Right cardiac atrium (tissue), 5 donors: ENCODE data around the gene PRKN. TPM values are rescaled to one million over a fixed set of nuclear protein-coding genes. Genes with fewer than 3 reads are reported as not detected.
A peak's percentile ranks its signal among the peaks of the same experiment; 100 is the strongest.

Experiments
- ATAC-seq, 2 donors: fragments of 200-7000 bp; cut with Tn5 transposase; one replicate each; pipeline versions ENCODE4 v1.8.0 to v1.9.1; 2020; ENCODE audit warnings: moderate library complexity in 2 of 2, mild to moderate bottlenecking in 1 of 2
- DNase-seq, 3 donors: peaks; one replicate each; pipeline ENCODE4 v3.0.0-alpha.2; 2020
- H3K27ac ChIP-seq: one replicate; pipeline ENCODE4 v1.5.1; 2013; ENCODE audit warnings: mild to moderate bottlenecking, low read length, control low read depth, moderate library complexity
- H3K27me3 ChIP-seq: one replicate; pipeline ENCODE4 v1.6.1; 2013; ENCODE audit not compliant: control insufficient read depth, insufficient read depth
- H3K4me1 ChIP-seq: one replicate; pipeline ENCODE4 v1.6.1; 2013; ENCODE audit warnings: low read length; ENCODE audit not compliant: control insufficient read depth, insufficient read depth
- H3K4me3 ChIP-seq: one replicate; pipeline ENCODE4 v1.5.1; 2013; ENCODE audit warnings: low read length, control low read depth
- H3K9me3 ChIP-seq: one replicate; pipeline ENCODE4 v1.6.1; 2013; ENCODE audit warnings: low read length; ENCODE audit not compliant: control insufficient read depth
- WGBS: extraction: QIAGEN DNeasy Blood & Tissue Kit; methylation state at CpG from one replicate; pipeline ENCODE4 v1.1.7; 2013; 5-methylcytosine and 5-hydroxymethylcytosine counted together
- intact Hi-C, 4 donors: fragments of 100-400 bp; cut with DNase I; formaldehyde crosslinking; loops; one replicate each; pipeline versions ENCODE4 v1.11.0 to v1.14.0; 2022 to 2023
- polyA plus RNA-seq: library from polyadenylated mRNA; stranded (reverse); fragments of 200-250 nt; gene quantifications from one replicate; pipeline ENCODE4 v1.2.3, GENCODE V29; 2013
- total RNA-seq, 4 donors: library from RNA; stranded (reverse); fragmentation: NEBNext Ultra II Directional; extraction: Animal tissue kit (Norgen Biotek cat#: 25700); gene quantifications; one replicate each; pipeline ENCODE4 v1.2.1, GENCODE V29; 2021
- donor health status: healthy with polysubstance abuse.
- donor health status: DM: no; HTN: yes; CAD: no.
- donor health status: DM: no; HTN: no; CAD: no.
- donor health status: DM: no; HTN: yes; CAD: no; lungs with severe emphysema.
- donor health status: DM: yes; HTN: yes; CAD: no.

PRKN gene
- total and polyA plus RNA-seq, 5 donors = 9.6 to 33.0 (median 24.8) TPM

- Histone ChIP-seq H3K9me3 (no peaks in the 10 kb centered on the region), H3K4me1 (no peaks in the 10 kb centered on the region), H3K27me3 (no peaks in the 10 kb centered on the region), H3K27ac (no peak overlapping the region), H3K4me3 (no peak overlapping the region)
- 93% methylated on average over 1 of the region's 1 CpG for WGBS
- ATAC-seq (no peak), DNase-seq (no peak)
- intact Hi-C loops = no loop called here
Measured at GRCh38 chr6:161540532-161540931, 1187.0 kb downstream of the PRKN start.

- intact Hi-C loops = no loop called here
- H3K9me3 ChIP-seq = no peaks in the 10 kb centered on the region
- WGBS = 58% methylated on average over 3 of the region's 3 CpGs
- no peaks in the 10 kb centered on the region for H3K4me1 ChIP-seq
- H3K27ac ChIP-seq = no peak overlapping the region
- ATAC-seq (peak in 1 of 2 donors; percentile 36), DNase-seq (no peak)
- H3K27me3 ChIP-seq = no peaks in the 10 kb centered on the region
- no peak overlapping the region for H3K4me3 ChIP-seq
Measured at GRCh38 chr6:161536224-161536630, 1191.3 kb downstream of the PRKN start.

- intact Hi-C loops = no loop called here
- WGBS = 88% methylated on average over 13 of the region's 13 CpGs
- H3K9me3 ChIP-seq = no peaks in the 10 kb centered on the region
- H3K4me3 ChIP-seq = no peak overlapping the region
- no peak overlapping the region for H3K27ac ChIP-seq
- no peak for DNase-seq
- ATAC-seq = no peak
- H3K4me1 ChIP-seq = no peaks in the 10 kb centered on the region
- no peaks in the 10 kb centered on the region for H3K27me3 ChIP-seq
Measured at GRCh38 chr6:161534264-161534873, 1193.2 kb downstream of the PRKN start.

- 89% methylated on average over 9 of the region's 9 CpGs for WGBS
- ATAC-seq (no peak), DNase-seq (no peak)
- Histone ChIP-seq H3K4me1 (no peaks in the 10 kb centered on the region), H3K9me3 (no peaks in the 10 kb centered on the region), H3K27ac (no peak overlapping the region), H3K4me3 (no peak overlapping the region), H3K27me3 (no peaks in the 10 kb centered on the region)
- intact Hi-C loops = no loop called here
Measured at GRCh38 chr6:161533266-161533665, 1194.3 kb downstream of the PRKN start.

GRCh38 chr6:161532536-161532935 lies 1195.0 kb downstream of the PRKN start:
- Histone ChIP-seq H3K27me3 (no peaks in the 10 kb centered on the region), H3K9me3 (no peaks in the 10 kb centered on the region), H3K27ac (no peak overlapping the region), H3K4me3 (no peak overlapping the region), H3K4me1 (no peaks in the 10 kb centered on the region)
- DNase-seq = no peak
- WGBS = 87% methylated on average over 6 of the region's 6 CpGs
- intact Hi-C loops = no loop called here
- no peak for ATAC-seq

- no peak for DNase-seq
- Histone ChIP-seq H3K9me3 (no peaks in the 10 kb centered on the region), H3K27me3 (no peaks in the 10 kb centered on the region), H3K4me1 (no peaks in the 10 kb centered on the region), H3K4me3 (no peak overlapping the region), H3K27ac (no peak overlapping the region)
- ATAC-seq = no peak
- intact Hi-C loops = no loop called here
- WGBS = 94% methylated on average over 1 of the region's 1 CpG
Measured at GRCh38 chr6:161526794-161527193, 1200.8 kb downstream of the PRKN start.

GRCh38 chr6:161523362-161523761 lies 1204.2 kb downstream of the PRKN start:
- DNase-seq (no peak), ATAC-seq (no peak)
- Histone ChIP-seq H3K27ac (no peak overlapping the region), H3K4me1 (no peaks in the 10 kb centered on the region), H3K4me3 (no peak overlapping the region), H3K9me3 (no peaks in the 10 kb centered on the region), H3K27me3 (no peaks in the 10 kb centered on the region)
- WGBS = 66% methylated on average over 2 of the region's 2 CpGs
- intact Hi-C loops = no loop called here

- ATAC-seq (no peak), DNase-seq (no peak)
- Histone ChIP-seq H3K9me3 (no peaks in the 10 kb centered on the region), H3K27ac (no peak overlapping the region), H3K4me3 (no peak overlapping the region), H3K4me1 (no peaks in the 10 kb centered on the region), H3K27me3 (no peaks in the 10 kb centered on the region)
- intact Hi-C loops = no loop called here
- WGBS = 91% methylated on average over 5 of the region's 5 CpGs
Measured at GRCh38 chr6:161522276-161522675, 1205.3 kb downstream of the PRKN start.

GRCh38 chr6:161511447-161512095 lies 1216.0 kb downstream of the PRKN start:
- no peaks in the 10 kb centered on the region for H3K9me3 ChIP-seq
- no peak overlapping the region for H3K27ac ChIP-seq
- DNase-seq = no peak
- no peaks in the 10 kb centered on the region for H3K4me1 ChIP-seq
- intact Hi-C loops = no loop called here
- ATAC-seq = peak; percentile 41 to 55
- H3K27me3 ChIP-seq = no peaks in the 10 kb centered on the region
- WGBS = 64% methylated on average over 9 of the region's 9 CpGs
- H3K4me3 ChIP-seq = no peak overlapping the region

GRCh38 chr6:161508341-161508740 lies 1219.2 kb downstream of the PRKN start:
- ATAC-seq (no peak), DNase-seq (no peak)
- WGBS = 80% methylated on average over 6 of the region's 6 CpGs
- Histone ChIP-seq H3K9me3 (no peaks in the 10 kb centered on the region), H3K27ac (no peak overlapping the region), H3K4me1 (no peaks in the 10 kb centered on the region), H3K4me3 (no peak overlapping the region), H3K27me3 (no peaks in the 10 kb centered on the region)
- intact Hi-C loops = no loop called here

- DNase-seq = no peak
- Histone ChIP-seq H3K4me1 (no peaks in the 10 kb centered on the region), H3K4me3 (no peak overlapping the region), H3K9me3 (no peaks in the 10 kb centered on the region), H3K27ac (no peak overlapping the region), H3K27me3 (no peaks in the 10 kb centered on the region)
- intact Hi-C loops = no loop called here
- 34% methylated on average over 4 of the region's 4 CpGs for WGBS
- ATAC-seq = no peak
Measured at GRCh38 chr6:161507375-161507774, 1220.2 kb downstream of the PRKN start.

GRCh38 chr6:161503570-161503969 lies 1224.0 kb downstream of the PRKN start:
- no peak overlapping the region for H3K4me3 ChIP-seq
- intact Hi-C loops = no loop called here
- DNase-seq = no peak
- WGBS = 79% methylated on average over 4 of the region's 4 CpGs
- no peaks in the 10 kb centered on the region for H3K4me1 ChIP-seq
- no peaks in the 10 kb centered on the region for H3K9me3 ChIP-seq
- no peak overlapping the region for H3K27ac ChIP-seq
- ATAC-seq = no peak
- H3K27me3 ChIP-seq = no peaks in the 10 kb centered on the region
